Measurements from ENCODE around the gene CBFA2T3. TPM values are rescaled to one million over a fixed set of nuclear protein-coding genes. Genes with fewer than 3 reads are reported as not detected.

The CBFA2T3 gene
- total and polyA plus RNA-seq, 2 donors (not counting 1 experiment from before 2014, with no cell fraction given), result 40.8 to 58.3 TPM

DNA sequence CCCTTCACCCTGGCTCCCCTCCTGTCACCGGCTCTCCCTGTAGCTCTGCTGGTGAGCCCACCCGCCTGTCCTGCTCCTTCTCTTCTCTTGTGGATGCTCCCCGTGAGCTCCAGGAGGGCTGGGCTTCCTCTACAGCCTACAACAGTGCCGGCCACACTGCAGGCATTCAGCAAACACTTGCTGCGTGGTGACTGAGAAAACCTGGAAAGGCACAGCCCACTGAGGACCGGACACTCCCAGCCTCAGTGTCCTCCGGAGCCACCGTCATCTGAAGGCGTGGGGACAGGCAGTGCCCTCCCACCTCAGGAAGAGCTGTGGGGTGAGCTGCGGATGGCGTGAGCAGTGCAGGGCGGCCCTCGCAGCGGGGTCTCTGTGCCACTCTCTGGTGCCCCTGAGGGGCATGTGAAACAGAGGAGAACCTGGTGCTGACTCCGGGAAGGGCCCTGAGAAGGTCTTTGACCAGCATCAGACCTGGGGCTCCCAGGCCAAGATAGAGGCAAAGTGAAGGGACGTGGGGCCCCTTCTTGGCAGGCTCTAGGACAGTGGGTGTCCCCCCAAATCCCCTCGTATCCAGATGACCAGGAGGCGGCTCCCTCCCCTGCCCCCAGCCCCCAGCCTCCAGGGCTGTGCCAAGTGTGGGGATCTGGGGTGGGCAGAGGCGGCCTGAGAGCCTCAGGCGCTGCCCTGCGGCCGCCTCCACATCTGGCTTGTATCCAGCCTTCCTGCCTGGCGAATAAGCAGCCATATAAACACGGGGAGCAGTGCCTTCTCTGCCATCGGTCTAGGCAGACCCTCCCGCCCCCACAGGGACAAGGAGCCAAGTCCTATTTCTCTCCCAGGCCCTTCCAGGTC is 66.5 kb downstream of the CBFA2T3 start:
- H3K4me2 ChIP-seq (replicated peaks; ENCODE audit: low read depth, low read length, poor library complexity, severe bottlenecking), result peak overlapping the region; percentile 48
- ATAC-seq (ENCODE audit: low read depth) (no peak), DNase-seq (no peak)
- peaks cover 100% of the 10 kb centered on the region for H4K20me1 ChIP-seq (ENCODE audit: control insufficient read depth, insufficient read depth, low read length, poor library complexity, severe bottlenecking)
- ChIA-PET CTCF (no interaction called here), POLR2A (no interaction called here)
- no peak overlapping the region for H3K4me3 Mint-ChIP-seq
- TF ChIP-seq, protein P1, sequence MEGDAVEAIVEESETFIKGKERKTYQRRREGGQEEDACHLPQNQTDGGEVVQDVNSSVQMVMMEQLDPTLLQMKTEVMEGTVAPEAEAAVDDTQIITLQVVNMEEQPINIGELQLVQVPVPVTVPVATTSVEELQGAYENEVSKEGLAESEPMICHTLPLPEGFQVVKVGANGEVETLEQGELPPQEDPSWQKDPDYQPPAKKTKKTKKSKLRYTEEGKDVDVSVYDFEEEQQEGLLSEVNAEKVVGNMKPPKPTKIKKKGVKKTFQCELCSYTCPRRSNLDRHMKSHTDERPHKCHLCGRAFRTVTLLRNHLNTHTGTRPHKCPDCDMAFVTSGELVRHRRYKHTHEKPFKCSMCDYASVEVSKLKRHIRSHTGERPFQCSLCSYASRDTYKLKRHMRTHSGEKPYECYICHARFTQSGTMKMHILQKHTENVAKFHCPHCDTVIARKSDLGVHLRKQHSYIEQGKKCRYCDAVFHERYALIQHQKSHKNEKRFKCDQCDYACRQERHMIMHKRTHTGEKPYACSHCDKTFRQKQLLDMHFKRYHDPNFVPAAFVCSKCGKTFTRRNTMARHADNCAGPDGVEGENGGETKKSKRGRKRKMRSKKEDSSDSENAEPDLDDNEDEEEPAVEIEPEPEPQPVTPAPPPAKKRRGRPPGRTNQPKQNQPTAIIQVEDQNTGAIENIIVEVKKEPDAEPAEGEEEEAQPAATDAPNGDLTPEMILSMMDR (IDR thresholded peaks at IDR 0.05), result no peak
- no peak for TF ChIP-seq EZH2 (IDR thresholded peaks at IDR 0.05; ENCODE audit: borderline replicate concordance, insufficient read depth, low read depth, low read length, poor library complexity, severe bottlenecking)
- peak overlapping the region; percentile 68 for H3K27ac Mint-ChIP-seq
- H3K9ac ChIP-seq (ENCODE audit: low read length), result no peak overlapping the region
- no peaks in the 10 kb centered on the region for H3K9me3 Mint-ChIP-seq (ENCODE audit: insufficient read depth)
- no peak overlapping the region for H2AFZ ChIP-seq (ENCODE audit: insufficient read depth, low read depth, low read length, poor library complexity, severe bottlenecking)
- H3K27me3 ChIP-seq (replicated peaks in 1 of 4; ENCODE audit: control extremely low read depth in 1 of 4, control insufficient read depth in 3 of 4, insufficient read depth in 4 of 4, low read length in 3 of 4), result no peaks in the 10 kb centered on the region
- H3K79me2 ChIP-seq (ENCODE audit: control insufficient read depth, insufficient read depth, low read length), result peaks cover 99% of the 10 kb centered on the region
- no peaks in the 10 kb centered on the region for H3K27me3 Mint-ChIP-seq
- H3K36me3 ChIP-seq (replicated peaks in 1 of 2; ENCODE audit: control extremely low read depth in 1 of 2, control insufficient read depth in 1 of 2, extremely low read depth in 1 of 2, insufficient read depth in 2 of 2, low read length in 1 of 2), result peaks cover 0 to 24% of the 10 kb centered on the region in 2 experiments
- intact Hi-C loops (cut with micrococcal nuclease), result no loop called here
- H3K9me3 ChIP-seq (ENCODE audit: control extremely low read depth in 1 of 3, control insufficient read depth in 2 of 3, insufficient read depth in 1 of 3, low read length in 2 of 3), result peaks cover 0 to 11% (median 0%) of the 10 kb centered on the region in 3 donors
- H3K4me1 ChIP-seq (ENCODE audit: control insufficient read depth in 2 of 2, insufficient read depth in 2 of 2, low read length in 2 of 2), result peaks cover 14 to 32% of the 10 kb centered on the region in 2 donors
- H3K4me1 Mint-ChIP-seq, result peaks cover 42% of the 10 kb centered on the region
- 90% methylated on average over 23 of the region's 26 CpGs for WGBS (ENCODE audit: insufficient coverage)
- H3K27ac ChIP-seq (ENCODE audit: low read length in 2 of 2), result peak overlapping the region; percentile 41 to 60
- no peak overlapping the region for H3K4me3 ChIP-seq (ENCODE audit: control extremely low read depth in 1 of 5, extremely low read depth in 1 of 5, insufficient read depth in 1 of 5, low read depth in 2 of 5, low read length in 4 of 5)

All from B cell (primary cell).